HFFc6 (cell line): ENCODE measurements around the gene ZNF296. TPM values are rescaled to one million over a fixed set of nuclear protein-coding genes. Genes with fewer than 3 reads are reported as not detected.

Experiments used
- DNase-seq: peaks from one replicate; pipeline ENCODE4 v3.0.0-alpha.2; 2018
- H3K27ac Mint-ChIP-seq: 2 replicates; pipeline ENCODE4 v1.8.0; 2020; ENCODE audit warnings: mild to moderate bottlenecking, mixed read lengths
- H3K27me3 Mint-ChIP-seq: 2 replicates; pipeline ENCODE4 v1.8.0; 2021; ENCODE audit warnings: mild to moderate bottlenecking, moderate library complexity, mixed read lengths; ENCODE audit not compliant: insufficient read depth
- H3K36me3 Mint-ChIP-seq: 2 replicates; pipeline ENCODE4 v1.8.0; 2021; ENCODE audit warnings: low read depth, mixed read lengths
- H3K4me1 Mint-ChIP-seq: 2 replicates; pipeline ENCODE4 v1.8.0; 2020; ENCODE audit warnings: low read depth, mixed read lengths
- H3K4me3 Mint-ChIP-seq: 2 replicates; pipeline ENCODE4 v1.8.0; 2020; ENCODE audit warnings: mild to moderate bottlenecking, moderate library complexity, mixed read lengths
- H3K9me3 Mint-ChIP-seq: 2 replicates; pipeline ENCODE4 v1.8.0; 2020; ENCODE audit warnings: mild to moderate bottlenecking, mixed read lengths
- total RNA-seq, 6 experiments: library from RNA; stranded (reverse); fragmentation: NEBNext Ultra II Directional; extraction: Animal tissue kit (Norgen Biotek cat#: 25700); gene quantifications; 2 replicates in 1 of 6; 3 replicates in 5 of 6; pipeline ENCODE4 v1.2.3, GENCODE V29; 2021
- TF ChIP-seq, protein P1 (sequence below): fragments of 200-600 bp; sonication (generic); IDR thresholded peaks from 2 replicates; pipeline ENCODE4 v1.5.0; 2021; ENCODE audit warnings: antibody characterized with exemption, mild to moderate bottlenecking

The ZNF296 gene
- total RNA-seq, 6 experiments from 2014 or later: 0.57 to 0.87 (median 0.65) TPM

DNA sequence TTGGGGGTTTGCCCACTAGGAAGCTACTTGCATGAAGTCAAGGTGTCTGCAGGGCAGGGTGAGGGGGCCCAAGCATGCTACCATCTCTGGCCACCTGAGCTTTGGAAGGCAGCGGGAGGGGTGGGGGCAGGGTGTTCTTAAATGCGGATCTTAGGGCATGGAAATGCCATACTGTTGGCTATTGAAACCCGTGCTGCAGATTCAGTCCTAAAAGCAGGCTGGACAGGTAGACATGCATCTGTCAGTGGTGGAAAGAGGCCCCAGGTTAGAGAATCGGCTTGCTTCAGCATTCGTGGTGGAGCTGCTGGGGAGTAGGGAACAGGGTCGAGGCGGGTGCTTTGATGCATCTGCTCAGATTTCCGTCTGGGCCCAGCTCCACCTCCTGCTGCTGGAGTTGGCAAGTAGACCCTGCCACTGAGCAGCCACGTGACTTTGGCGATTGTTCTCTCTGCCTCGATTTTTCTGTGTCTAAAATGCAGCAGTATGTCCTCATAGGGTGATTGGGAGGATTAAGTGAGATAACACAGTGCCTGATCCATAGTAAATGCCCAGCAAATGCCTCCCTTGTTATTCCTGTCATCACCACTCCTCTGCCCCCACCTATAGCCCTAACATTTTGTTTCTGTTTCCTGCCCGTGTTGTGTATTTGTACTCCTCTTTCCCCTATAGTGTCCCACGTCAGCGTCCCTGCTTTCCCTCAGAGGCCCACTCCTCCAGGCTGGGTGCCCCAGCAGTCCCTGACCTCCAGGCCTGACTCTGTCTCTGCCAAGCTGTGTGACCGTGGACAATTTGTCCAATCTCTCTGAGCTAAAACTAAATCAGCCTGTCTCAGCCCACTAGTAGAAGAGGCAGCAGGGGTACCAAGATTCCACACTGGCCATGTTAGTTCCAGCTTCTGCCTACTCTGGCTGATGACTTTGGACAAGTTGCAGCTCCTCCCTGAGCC is 22.5 kb upstream of the ZNF296 start:
- Mint-ChIP-seq H3K27me3 (no peaks in the 10 kb centered on the region), H3K9me3 (no peaks in the 10 kb centered on the region), H3K27ac (peak overlapping the region; percentile 88), H3K4me1 (peaks cover 70% of the 10 kb centered on the region), H3K4me3 (peak overlapping the region; percentile 62), H3K36me3 (peaks cover 16% of the 10 kb centered on the region)
- TF ChIP-seq, protein P1, sequence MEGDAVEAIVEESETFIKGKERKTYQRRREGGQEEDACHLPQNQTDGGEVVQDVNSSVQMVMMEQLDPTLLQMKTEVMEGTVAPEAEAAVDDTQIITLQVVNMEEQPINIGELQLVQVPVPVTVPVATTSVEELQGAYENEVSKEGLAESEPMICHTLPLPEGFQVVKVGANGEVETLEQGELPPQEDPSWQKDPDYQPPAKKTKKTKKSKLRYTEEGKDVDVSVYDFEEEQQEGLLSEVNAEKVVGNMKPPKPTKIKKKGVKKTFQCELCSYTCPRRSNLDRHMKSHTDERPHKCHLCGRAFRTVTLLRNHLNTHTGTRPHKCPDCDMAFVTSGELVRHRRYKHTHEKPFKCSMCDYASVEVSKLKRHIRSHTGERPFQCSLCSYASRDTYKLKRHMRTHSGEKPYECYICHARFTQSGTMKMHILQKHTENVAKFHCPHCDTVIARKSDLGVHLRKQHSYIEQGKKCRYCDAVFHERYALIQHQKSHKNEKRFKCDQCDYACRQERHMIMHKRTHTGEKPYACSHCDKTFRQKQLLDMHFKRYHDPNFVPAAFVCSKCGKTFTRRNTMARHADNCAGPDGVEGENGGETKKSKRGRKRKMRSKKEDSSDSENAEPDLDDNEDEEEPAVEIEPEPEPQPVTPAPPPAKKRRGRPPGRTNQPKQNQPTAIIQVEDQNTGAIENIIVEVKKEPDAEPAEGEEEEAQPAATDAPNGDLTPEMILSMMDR: no peak
- DNase-seq: no peak

DNA sequence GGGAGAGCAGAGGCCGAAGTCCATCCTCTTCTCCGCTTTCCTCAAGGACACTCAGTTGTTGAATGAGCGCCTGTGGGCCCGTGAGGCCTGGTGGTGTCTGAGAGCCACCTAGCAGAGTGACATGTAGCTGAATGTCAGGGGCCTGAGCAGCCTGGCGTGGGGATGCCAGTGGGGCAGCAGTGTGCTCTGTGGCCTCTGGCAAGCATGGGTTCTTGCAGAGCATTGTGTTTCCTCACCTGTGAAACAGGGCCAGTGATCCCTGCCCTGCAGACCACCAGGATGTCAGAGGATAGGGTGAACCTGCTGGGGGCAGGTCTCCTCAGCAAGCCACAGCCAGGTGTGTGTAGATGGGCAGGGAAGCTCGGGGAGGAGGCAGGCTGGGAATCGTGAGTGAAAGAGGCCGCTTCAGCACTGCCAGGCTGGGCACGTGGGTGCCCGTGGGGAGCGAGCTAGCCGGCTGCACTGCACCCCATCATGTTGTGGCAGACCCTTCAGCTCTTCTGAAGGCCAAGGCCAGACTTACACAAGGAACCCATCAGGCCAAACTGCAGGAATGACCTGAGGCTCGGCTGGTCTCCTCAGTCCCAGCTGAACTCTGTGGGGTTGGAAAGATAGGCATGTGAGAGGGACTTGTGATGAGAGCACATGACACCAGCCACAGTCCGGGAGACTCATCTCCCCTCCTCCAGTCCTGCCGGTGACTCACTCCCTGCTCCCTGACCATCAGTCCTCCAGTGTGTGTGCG is 21.7 kb upstream of the ZNF296 start:
- Mint-ChIP-seq H3K9me3 (no peaks in the 10 kb centered on the region), H3K36me3 (peaks cover 20% of the 10 kb centered on the region), H3K4me3 (peak overlapping the region; percentile 62), H3K27ac (peak overlapping the region; percentile 88), H3K4me1 (peaks cover 75% of the 10 kb centered on the region), H3K27me3 (peaks cover under 1% of the 10 kb centered on the region; the same call in 1 of the 2 replicates)
- DNase-seq: peak; percentile 91
- TF ChIP-seq, protein P1: no peak

GRCh38 chr19:45097450-45097775 is 21.1 kb upstream of the ZNF296 start:
- Mint-ChIP-seq H3K4me1 (peaks cover 75% of the 10 kb centered on the region), H3K9me3 (no peaks in the 10 kb centered on the region), H3K4me3 (peak overlapping the region; percentile 17; the same call in 1 of the 2 replicates), H3K27me3 (peaks cover 2% of the 10 kb centered on the region; the same call in 1 of the 2 replicates), H3K36me3 (peaks cover 20% of the 10 kb centered on the region), H3K27ac (peak overlapping the region; percentile 88)
- DNase-seq: no peak
- TF ChIP-seq, protein P1: no peak

DNA sequence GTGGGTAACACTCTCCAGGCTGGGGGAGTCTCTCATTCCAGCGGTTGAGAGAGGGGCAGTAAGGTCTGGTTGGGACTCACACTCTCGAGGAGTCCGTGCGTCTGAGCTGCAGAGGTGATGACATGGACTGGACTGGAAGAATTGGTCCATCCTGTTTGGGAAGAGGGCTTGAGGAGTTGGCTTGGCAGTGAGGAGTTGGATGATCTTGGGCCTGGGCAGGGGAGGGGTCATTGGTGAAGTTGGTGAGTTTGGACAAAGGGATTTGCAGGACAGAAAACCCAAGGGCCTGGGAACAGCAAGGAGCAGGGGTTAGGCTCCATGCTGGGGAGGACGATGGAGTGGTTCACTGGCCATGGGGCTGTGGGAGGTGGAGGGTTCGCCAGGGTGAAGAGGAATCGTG is 20.4 kb upstream of the ZNF296 start:
- Mint-ChIP-seq H3K27ac (peak overlapping the region; percentile 88), H3K27me3 (peaks cover 2% of the 10 kb centered on the region; the same call in 1 of the 2 replicates), H3K4me3 (peak overlapping the region; percentile 17; the same call in 1 of the 2 replicates), H3K9me3 (no peaks in the 10 kb centered on the region), H3K4me1 (peaks cover 78% of the 10 kb centered on the region), H3K36me3 (peaks cover 20% of the 10 kb centered on the region)
- DNase-seq: no peak
- TF ChIP-seq, protein P1: no peak

- H3K36me3 Mint-ChIP-seq: peaks cover 23% of the 10 kb centered on the region
- peak overlapping the region; percentile 88 for H3K27ac Mint-ChIP-seq
- H3K4me3 Mint-ChIP-seq: peak overlapping the region; percentile 20; the same call in 1 of the 2 replicates
- no peak for DNase-seq
- H3K4me1 Mint-ChIP-seq: peaks cover 81% of the 10 kb centered on the region
- H3K27me3 Mint-ChIP-seq: peaks cover 2% of the 10 kb centered on the region; the same call in 1 of the 2 replicates
- H3K9me3 Mint-ChIP-seq: no peaks in the 10 kb centered on the region
- TF ChIP-seq, protein P1: no peak
Observed at GRCh38 chr19:45095496-45096413, 19.5 kb upstream of the ZNF296 start.
